ENCODE data around the gene ACP7. TPM values are rescaled to one million over a fixed set of nuclear protein-coding genes. Genes with fewer than 3 reads are reported as not detected.

The ACP7 gene
- total RNA-seq, 1 experiment from 2014 or later, result 0.11 TPM

GRCh38 chr19:39136225-39136940 lies 52.2 kb downstream of the ACP7 start (continued):
- no peak for TF ChIP-seq CDX4 (CRISPR knock-in tag; IDR thresholded peaks at IDR 0.05; ENCODE audit: borderline replicate concordance)
- no peak for TF ChIP-seq KAT7 (CRISPR knock-in tag; IDR thresholded peaks at IDR 0.05; ENCODE audit: borderline replicate concordance)
- TF ChIP-seq ZNF317 (CRISPR knock-in tag; IDR thresholded peaks at IDR 0.05; ENCODE audit: borderline replicate concordance, low read depth), result no peak
- TF ChIP-seq ZNF416 (CRISPR knock-in tag; IDR thresholded peaks at IDR 0.05), result no peak
- no peak for TF ChIP-seq ARID4B (CRISPR knock-in tag; IDR thresholded peaks at IDR 0.05; ENCODE audit: borderline replicate concordance)
- no peak for TF ChIP-seq TEAD1 (CRISPR knock-in tag; IDR thresholded peaks at IDR 0.05)
- TF ChIP-seq NR3C1 (CRISPR knock-in tag; conservative IDR thresholded peaks at IDR 0.05; ENCODE audit: low read depth), result no peak

- H3K27me3 Mint-ChIP-seq (ENCODE audit: low read depth), result no peaks in the 10 kb centered on the region
- peaks cover 95% of the 10 kb centered on the region for H3K4me1 Mint-ChIP-seq
- TF ChIP-seq MXD4 (CRISPR knock-in tag; IDR thresholded peaks at IDR 0.05; ENCODE audit: borderline replicate concordance), result no peak
- ChIA-PET POLR2A (no interaction called here), CTCF (interaction anchor here (0.7 to 1.4 kb wide), 3 partner anchors 25 to 58 kb away, joined by 3 read pairs; no protein-coding TSS in a partner anchor)
- H3K9me3 Mint-ChIP-seq, result no peaks in the 10 kb centered on the region
- ATAC-seq (no peak), DNase-seq (ENCODE audit: low spot score) (no peak)
- no peak overlapping the region for H3K4me3 Mint-ChIP-seq
- no peaks in the 10 kb centered on the region for H3K36me3 Mint-ChIP-seq
- H3K27ac Mint-ChIP-seq, result peak overlapping the region; percentile 60; the same call in 1 of the 2 replicates
Observed at GRCh38 chr19:39137131-39137530, 53.0 kb downstream of the ACP7 start.

GRCh38 chr19:39138221-39139211 lies 54.3 kb downstream of the ACP7 start:
- DNase-seq (ENCODE audit: low spot score) (no peak), ATAC-seq (no peak)
- Mint-ChIP-seq H3K36me3 (no peaks in the 10 kb centered on the region), H3K27ac (peak overlapping the region; percentile 85), H3K9me3 (no peaks in the 10 kb centered on the region), H3K4me1 (peaks cover 86% of the 10 kb centered on the region), H3K4me3 (0 out of 2 replicates have a peak overlapping the region, but pooled peaks have one; percentile 29), H3K27me3 (ENCODE audit: low read depth) (no peaks in the 10 kb centered on the region)
- POLR2A ChIA-PET, result interaction anchor here (0.6 kb wide), 1 partner anchor 297 kb away, joined by 3 read pairs; the partner anchor contains the start of gene RPS16
- CTCF ChIA-PET, result interaction anchor here (0.9 kb wide), 1 partner anchor 16 kb away, joined by 3 read pairs; no protein-coding TSS in a partner anchor
- TF ChIP-seq SMAD3 (CRISPR knock-in tag; IDR thresholded peaks at IDR 0.05; ENCODE audit: borderline replicate concordance) (no peak), ZNF532 (CRISPR knock-in tag; IDR thresholded peaks at IDR 0.05; ENCODE audit: borderline replicate concordance) (no peak), NFYB (CRISPR knock-in tag; conservative IDR thresholded peaks at IDR 0.05; ENCODE audit: low read depth) (no peak), PRDM15 (CRISPR knock-in tag; IDR thresholded peaks at IDR 0.05) (no peak), GABPB1 (CRISPR knock-in tag; IDR thresholded peaks at IDR 0.05) (no peak), ATF3 (CRISPR knock-in tag; conservative IDR thresholded peaks at IDR 0.05) (no peak), MAX (CRISPR knock-in tag; IDR thresholded peaks at IDR 0.05) (no peak)
